GM23248 (cell line): ENCODE data around the gene SLC17A2. TPM values are rescaled to one million over a fixed set of nuclear protein-coding genes. Genes with fewer than 3 reads are reported as not detected.
"Not testable (repeated sequence)": the region's sequence is repeated elsewhere in the genome, so short reads cannot be mapped to it uniquely, and the experiment has no call there.

Source experiments
- DNase-seq: peaks from one replicate; pipeline ENCODE4 v3.0.0-alpha.2; 2015
- H2AFZ ChIP-seq: fragments of 200-600 bp; sonication (generic); 2 replicates; pipeline ENCODE4 v1.6.1; 2016; ENCODE audit warnings: antibody characterized with exemption
- H3F3A ChIP-seq: fragments of 200-600 bp; sonication (generic); 2 replicates; pipeline ENCODE4 v1.6.1; 2016; ENCODE audit warnings: mild to moderate bottlenecking, antibody characterized with exemption, mixed run types; ENCODE audit not compliant: insufficient read depth
- H3K27ac ChIP-seq: fragments of 200-600 bp; sonication (generic); 2 replicates; pipeline ENCODE4 v1.5.1; 2016; ENCODE audit warnings: mild to moderate bottlenecking
- H3K27me3 ChIP-seq: fragments of 200-600 bp; sonication (generic); replicated peaks from 2 replicates; pipeline ENCODE4 v1.6.1; 2016; ENCODE audit warnings: mild to moderate bottlenecking; ENCODE audit not compliant: insufficient read depth
- H3K36me3 ChIP-seq: fragments of 200-600 bp; sonication (generic); 2 replicates; pipeline ENCODE4 v1.6.1; 2016; ENCODE audit warnings: low read depth, mild to moderate bottlenecking
- H3K4me1 ChIP-seq: fragments of 200-600 bp; sonication (generic); 2 replicates; pipeline ENCODE4 v1.6.1; 2016; ENCODE audit warnings: mild to moderate bottlenecking; ENCODE audit not compliant: insufficient read depth
- H3K4me2 ChIP-seq: fragments of 200-600 bp; sonication (generic); one replicate; pipeline ENCODE4 v1.6.1; 2016; ENCODE audit warnings: mild to moderate bottlenecking; ENCODE audit not compliant: unreplicated experiment
- H3K4me3 ChIP-seq: fragments of 200-600 bp; sonication (generic); 2 replicates; pipeline ENCODE4 v1.5.1; 2016; ENCODE audit warnings: mild to moderate bottlenecking
- H3K79me2 ChIP-seq: fragments of 200-600 bp; sonication (generic); 2 replicates; pipeline ENCODE4 v1.6.1; 2016; ENCODE audit warnings: mild to moderate bottlenecking; ENCODE audit not compliant: insufficient read depth
- H3K9ac ChIP-seq: fragments of 200-600 bp; sonication (generic); 2 replicates; pipeline ENCODE4 v1.6.1; 2016; ENCODE audit warnings: mild to moderate bottlenecking
- H3K9me2 ChIP-seq: fragments of 200-600 bp; sonication (generic); 2 replicates; pipeline ENCODE4 v1.6.1; 2016; ENCODE audit warnings: mixed run types, mild to moderate bottlenecking, moderate library complexity; ENCODE audit not compliant: insufficient read depth
- H3K9me3 ChIP-seq: fragments of 200-600 bp; sonication (generic); one replicate; pipeline ENCODE4 v1.6.1; 2017; ENCODE audit warnings: low read depth
- H4K20me1 ChIP-seq: fragments of 200-600 bp; sonication (generic); 2 replicates; pipeline ENCODE4 v1.6.0; 2016; ENCODE audit not compliant: insufficient read depth
- EZH2 ChIP-seq: fragments of 200-600 bp; sonication (generic); IDR thresholded peaks from 2 replicates; pipeline ENCODE4 v1.6.1; 2018; ENCODE audit warnings: antibody characterized with exemption, mild to moderate bottlenecking; ENCODE audit not compliant: insufficient read depth, poor library complexity, severe bottlenecking
- EZH2phosphoT487 ChIP-seq: fragments of 200-600 bp; sonication (generic); IDR thresholded peaks from 2 replicates; pipeline ENCODE4 v1.6.1; 2018; ENCODE audit warnings: antibody characterized with exemption, moderate library complexity, mild to moderate bottlenecking, low read depth; ENCODE audit not compliant: insufficient read depth
- WGBS, 2 experiments: methylation state at CpG; one replicate each; pipeline ENCODE4 v1.1.6; 2015 to 2017; ENCODE audit warnings: low lambda C conversion rate in 2 of 2, low coverage in 1 of 2; ENCODE audit errors: missing lambda C conversion rate in 2 of 2; 5-methylcytosine and 5-hydroxymethylcytosine counted together
- in situ Hi-C: fragments of 300-500 bp; cut with MboI; formaldehyde crosslinking; loops from 2 replicates; pipeline ENCODE4 v1.15.0; 2020
- polyA plus RNA-seq: library from polyadenylated mRNA; unstranded; fragments of >200 nt; fragmentation: Nextera tagmentation; extraction: Ambion mirVana; gene quantifications from 2 replicates; pipeline ENCODE4 v1.2.1, GENCODE V29; 2016
- total RNA-seq: library from RNA; depleted of rRNA; stranded (reverse); fragments of >200 nt; shearing (Covaris generic); gene quantifications from 2 replicates; pipeline ENCODE4 v1.2.3, GENCODE V29; 2014

The SLC17A2 gene
- total and polyA plus RNA-seq, 2 experiments from 2014 or later = not detected

GRCh38 chr6:25953733-25954132 lies 23.2 kb upstream of the SLC17A2 start:
- no peak overlapping the region for H3K27ac ChIP-seq
- TF ChIP-seq EZH2phosphoT487 (no peak), EZH2 (no peak)
- H4K20me1 ChIP-seq = no peaks in the 10 kb centered on the region
- in situ Hi-C loops = no loop called here
- H3K9ac ChIP-seq = no peak overlapping the region
- H3K36me3 ChIP-seq = no peaks in the 10 kb centered on the region
- no peak overlapping the region for H3K4me2 ChIP-seq
- no peak for DNase-seq
- no peak overlapping the region for H2AFZ ChIP-seq
- no peaks in the 10 kb centered on the region for H3K79me2 ChIP-seq
- H3K27me3 ChIP-seq = no peaks in the 10 kb centered on the region
- H3K9me2 ChIP-seq = no peaks in the 10 kb centered on the region
- H3F3A ChIP-seq = no peaks in the 10 kb centered on the region
- 55 to 61% methylated on average over 3 of the region's 3 CpGs for WGBS, 2 experiments
- H3K4me1 ChIP-seq = no peaks in the 10 kb centered on the region
- H3K4me3 ChIP-seq = no peak overlapping the region
- no peaks in the 10 kb centered on the region for H3K9me3 ChIP-seq

- H3K27me3 ChIP-seq = no peaks in the 10 kb centered on the region
- H3K9me3 ChIP-seq = no peaks in the 10 kb centered on the region
- no peaks in the 10 kb centered on the region for H3F3A ChIP-seq
- no peaks in the 10 kb centered on the region for H4K20me1 ChIP-seq
- H2AFZ ChIP-seq = no peak overlapping the region
- H3K27ac ChIP-seq = no peak overlapping the region
- WGBS, 2 experiments = 64 to 71% methylated on average over 2 of the region's 2 CpGs
- no peak for DNase-seq
- in situ Hi-C loops = no loop called here
- H3K4me1 ChIP-seq = no peaks in the 10 kb centered on the region
- no peaks in the 10 kb centered on the region for H3K9me2 ChIP-seq
- H3K4me2 ChIP-seq = no peak overlapping the region
- TF ChIP-seq EZH2phosphoT487 (no peak), EZH2 (no peak)
- H3K9ac ChIP-seq = no peak overlapping the region
- no peaks in the 10 kb centered on the region for H3K36me3 ChIP-seq
- H3K79me2 ChIP-seq = no peaks in the 10 kb centered on the region
- H3K4me3 ChIP-seq = no peak overlapping the region
These were observed 22.0 kb upstream of the SLC17A2 start for GRCh38 chr6:25952535-25952934.

GRCh38 chr6:25951296-25952032 lies 21.0 kb upstream of the SLC17A2 start:
- WGBS, 2 experiments = 58 to 61% methylated on average over 7 of the region's 7 CpGs
- H2AFZ ChIP-seq = no peak overlapping the region
- no peaks in the 10 kb centered on the region for H3K79me2 ChIP-seq
- TF ChIP-seq EZH2 (no peak), EZH2phosphoT487 (no peak)
- H3K9ac ChIP-seq = no peak overlapping the region
- no peak overlapping the region for H3K4me3 ChIP-seq
- H3K27me3 ChIP-seq = no peaks in the 10 kb centered on the region
- no peaks in the 10 kb centered on the region for H3K36me3 ChIP-seq
- DNase-seq = no peak
- no peaks in the 10 kb centered on the region for H4K20me1 ChIP-seq
- in situ Hi-C loops = no loop called here
- no peaks in the 10 kb centered on the region for H3K9me2 ChIP-seq
- H3K4me1 ChIP-seq = no peaks in the 10 kb centered on the region
- H3F3A ChIP-seq = no peaks in the 10 kb centered on the region
- no peak overlapping the region for H3K27ac ChIP-seq
- H3K9me3 ChIP-seq = no peaks in the 10 kb centered on the region
- H3K4me2 ChIP-seq = no peak overlapping the region

- in situ Hi-C loops = no loop called here
- TF ChIP-seq EZH2 (no peak), EZH2phosphoT487 (no peak)
- Histone ChIP-seq H3K9me3 (no peaks in the 10 kb centered on the region), H4K20me1 (no peaks in the 10 kb centered on the region), H3K27me3 (no peaks in the 10 kb centered on the region), H3K27ac (no peak overlapping the region), H2AFZ (no peak overlapping the region), H3K4me3 (no peak overlapping the region), H3F3A (no peaks in the 10 kb centered on the region), H3K9me2 (no peaks in the 10 kb centered on the region), H3K36me3 (no peaks in the 10 kb centered on the region), H3K4me2 (no peak overlapping the region), H3K4me1 (no peaks in the 10 kb centered on the region), H3K9ac (no peak overlapping the region), H3K79me2 (no peaks in the 10 kb centered on the region)
- no peak for DNase-seq
- 23 to 40% methylated on average over 4 of the region's 4 CpGs for WGBS, 2 experiments
These were observed 19.8 kb upstream of the SLC17A2 start for GRCh38 chr6:25950297-25950696.

- Histone ChIP-seq H3K36me3 (no peaks in the 10 kb centered on the region), H3K4me2 (no peak overlapping the region), H3K27ac (no peak overlapping the region), H3K9ac (no peak overlapping the region), H3K27me3 (no peaks in the 10 kb centered on the region), H3K4me3 (no peak overlapping the region), H3K9me3 (no peaks in the 10 kb centered on the region), H3K4me1 (no peaks in the 10 kb centered on the region), H2AFZ (no peak overlapping the region), H3F3A (no peaks in the 10 kb centered on the region), H3K79me2 (no peaks in the 10 kb centered on the region), H4K20me1 (no peaks in the 10 kb centered on the region), H3K9me2 (no peaks in the 10 kb centered on the region)
- in situ Hi-C loops = no loop called here
- WGBS, 2 experiments = 49 to 58% methylated on average over 1 of the region's 1 CpG
- TF ChIP-seq EZH2 = no peak
- TF ChIP-seq EZH2phosphoT487 = no peak
- no peak for DNase-seq
These were observed 19.2 kb upstream of the SLC17A2 start for GRCh38 chr6:25949695-25950094.

- H3F3A ChIP-seq, in situ Hi-C loops, H2AFZ ChIP-seq, H3K27ac ChIP-seq, DNase-seq, H3K9me2 ChIP-seq, H3K9ac ChIP-seq, H4K20me1 ChIP-seq, H3K4me1 ChIP-seq, H3K79me2 ChIP-seq, H3K27me3 ChIP-seq, H3K9me3 ChIP-seq, H3K4me2 ChIP-seq, H3K4me3 ChIP-seq, H3K36me3 ChIP-seq: not testable (repeated sequence)
- 68 to 71% methylated on average over 3 of the region's 3 CpGs for WGBS, 2 experiments
These were observed 17.0 kb upstream of the SLC17A2 start for GRCh38 chr6:25947492-25947891.
